AG04449 (cell line): ENCODE data around the gene CPA1.

ENCODE experiments used
- CTCF ChIA-PET: fragments of 350-600 bp; formaldehyde crosslinking; extraction: SDS; loops from one replicate; lab custom pipeline; 2021; ENCODE audit warnings: antibody characterized with exemption; lab: Yijun Ruan, JAX
- POLR2A ChIA-PET: fragments of 400-600, 350-600 bp; formaldehyde crosslinking; extraction: SDS; loops from one replicate; lab custom pipeline; 2020; ENCODE audit warnings: antibody characterized with exemption, inconsistent platforms; lab: Yijun Ruan, JAX
- DNase-seq: peaks from one replicate; pipeline ENCODE4 v3.0.0-alpha.2; 2010; ENCODE audit warnings: low read depth, low spot score
- H3K4me3 ChIP-seq: 2 replicates; pipeline ENCODE4 v1.5.1; 2011; ENCODE audit warnings: low read depth, mild to moderate bottlenecking, control low read depth, low read length
- CTCF ChIP-seq: IDR thresholded peaks from one replicate; pipeline ENCODE4 v1.5.1; 2011; ENCODE audit warnings: mild to moderate bottlenecking, moderate library complexity, low read length, control low read depth, inconsistent platforms; ENCODE audit not compliant: insufficient read depth; ENCODE audit errors: missing control alignments

CPA1 gene

DNA sequence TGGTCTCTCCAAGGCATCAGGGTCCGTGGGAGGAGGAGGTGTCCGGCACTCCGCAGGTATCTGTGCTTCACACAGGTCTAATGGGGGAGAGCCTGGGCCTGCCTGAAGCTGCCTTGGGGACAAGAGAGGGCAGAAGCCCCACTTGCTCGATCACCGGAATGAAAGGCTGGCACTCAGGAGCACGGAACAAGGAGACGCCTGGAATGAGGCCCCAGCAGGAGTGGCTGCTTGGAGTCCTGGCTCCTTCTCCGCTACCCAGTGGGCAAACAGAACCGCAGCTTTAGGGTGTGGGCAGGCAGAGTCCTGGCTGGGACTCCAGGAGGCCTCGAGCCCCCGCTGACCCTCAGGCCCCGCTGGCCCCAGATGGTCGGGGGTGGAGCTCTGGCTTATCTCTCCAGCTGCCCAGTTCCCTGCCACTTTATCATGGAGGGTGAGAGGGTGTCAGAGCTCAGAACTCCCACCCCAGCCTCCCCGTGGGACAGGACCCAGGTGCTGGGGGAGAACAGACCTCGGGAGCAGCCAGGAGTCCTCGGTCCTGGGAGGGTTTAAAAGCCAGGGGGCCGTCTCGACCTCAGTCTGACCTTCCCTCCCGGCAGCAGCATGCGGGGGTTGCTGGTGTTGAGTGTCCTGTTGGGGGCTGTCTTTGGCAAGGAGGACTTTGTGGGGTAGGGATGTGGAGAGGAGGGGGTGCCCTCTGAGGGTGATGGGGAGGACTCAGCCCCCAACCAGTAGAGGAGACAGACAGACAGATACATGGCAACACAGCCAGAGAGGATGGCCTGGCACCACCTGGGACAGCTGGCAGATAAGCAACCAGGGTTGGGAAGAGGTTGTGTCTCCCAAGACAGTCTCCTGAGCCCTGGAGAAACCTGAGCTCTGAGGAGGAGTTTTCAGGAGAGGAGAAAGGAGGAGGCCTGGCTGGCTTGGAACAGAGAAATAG, at the start of gene CPA1:
CPA1 (plus strand) TSS at position 574 of the 940 bp plus-strand sequence; CDS start at position 601, 27 bp downstream.
- ChIA-PET POLR2A (interaction anchor here (1.1 kb wide), 1 partner anchor 23 kb away, joined by 3 read pairs; no protein-coding TSS in a partner anchor), CTCF (interaction anchor here (0.6 kb wide), 1 partner anchor 12 kb away, joined by 3 read pairs; no protein-coding TSS in a partner anchor)
- H3K4me3 ChIP-seq = no peak within 1 kb of the TSS
- no peak for TF ChIP-seq CTCF
- DNase-seq = no peak

GRCh38 chr7:130332259-130333053, 47.8 kb upstream of the CPA1 start:
- ChIA-PET POLR2A (no interaction called here), CTCF (interaction anchor here (1.0 to 1.3 kb wide), 2 partner anchors 18 to 159 kb away, joined by 3 read pairs; no protein-coding TSS in a partner anchor)
- TF ChIP-seq CTCF = no peak
- no peak for DNase-seq
- H3K4me3 ChIP-seq = no peak overlapping the region

GRCh38 chr7:130333832-130334231, 46.5 kb upstream of the CPA1 start:
- ChIA-PET CTCF (interaction anchor here (0.9 to 1.0 kb wide), 2 partner anchors 11 to 16 kb away, joined by 3 read pairs; partner anchors contain the start of gene CPA5), POLR2A (no interaction called here)
- TF ChIP-seq CTCF = no peak
- no peak for DNase-seq
- H3K4me3 ChIP-seq = no peak overlapping the region

- ChIA-PET CTCF (interaction anchor here (0.9 kb wide), 1 partner anchor 10 kb away, joined by 3 read pairs; the partner anchor contains the start of gene CPA5), POLR2A (no interaction called here)
- no peak overlapping the region for H3K4me3 ChIP-seq
- DNase-seq = no peak
- no peak for TF ChIP-seq CTCF
Measured at GRCh38 chr7:130334274-130334673, 46.0 kb upstream of the CPA1 start.

DNA sequence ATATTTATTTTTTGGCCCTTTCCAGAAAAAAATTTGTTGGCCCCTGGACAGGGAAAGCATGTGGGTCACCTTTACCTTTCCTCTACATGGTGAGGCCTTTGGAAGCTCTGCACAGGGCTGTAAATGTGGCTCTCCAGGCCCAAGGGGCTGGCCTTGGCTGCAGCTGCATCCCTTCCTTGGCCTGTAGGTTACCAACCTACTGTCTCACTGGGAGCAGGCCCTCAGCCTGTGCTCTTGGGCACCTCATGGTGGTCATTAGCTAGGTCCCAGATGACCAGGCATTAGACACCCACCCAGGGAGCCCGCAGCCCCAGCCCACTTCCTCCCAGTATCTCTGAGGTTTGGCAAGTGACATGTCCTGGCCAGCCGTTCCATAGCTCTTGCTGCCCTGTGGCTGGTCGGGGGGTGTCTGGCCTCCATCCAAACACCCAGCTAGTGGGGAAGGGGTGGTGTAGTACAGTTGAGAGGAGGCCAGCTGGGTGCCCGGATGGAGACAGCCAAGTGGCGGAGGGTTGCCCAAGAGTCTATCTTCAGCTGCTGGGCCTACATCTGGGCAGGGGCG, 42.8 kb upstream of the CPA1 start:
- CTCF ChIA-PET = interaction anchor here (0.7 kb wide), 1 partner anchor 28 kb away, joined by 3 read pairs; no protein-coding TSS in a partner anchor
- no peak overlapping the region for H3K4me3 ChIP-seq
- DNase-seq = no peak
- POLR2A ChIA-PET = no interaction called here
- TF ChIP-seq CTCF = no peak
